Activated CD4-positive, alpha-beta T cell treated with anti-CD3 and anti-CD28 coated beads, Interleukin-2, amount 10 ng/mL, durations not matched to agents 7 days and 5 days (primary cell): ENCODE measurements around the gene CLEC5A. TPM values are rescaled to one million over a fixed set of nuclear protein-coding genes. Genes with fewer than 3 reads are reported as not detected.

Experiments
- CTCF ChIA-PET: fragments of 350-600 bp; sonication (Branson Sonifier 250); formaldehyde crosslinking; loops from one replicate; lab custom pipeline; 2021; ENCODE audit warnings: antibody characterized with exemption; lab: Charles Lee
- POLR2A ChIA-PET: fragments of 350-600 bp; sonication (Branson Sonifier 250); formaldehyde crosslinking; loops from one replicate; lab custom pipeline; 2021; ENCODE audit warnings: antibody characterized with exemption; lab: Charles Lee
- DNase-seq: peaks from one replicate; pipeline ENCODE4 v3.0.0-alpha.2; 2020
- H3K27ac Mint-ChIP-seq: one replicate; pipeline ENCODE4 v1.8.0; 2021; ENCODE audit warnings: mild to moderate bottlenecking, moderate library complexity, mixed read lengths
- H3K27me3 Mint-ChIP-seq: one replicate; pipeline ENCODE4 v1.8.0; 2021; ENCODE audit warnings: mixed read lengths
- H3K36me3 Mint-ChIP-seq: one replicate; pipeline ENCODE4 v1.8.0; 2021; ENCODE audit warnings: low read depth, mixed read lengths
- H3K4me1 Mint-ChIP-seq: one replicate; pipeline ENCODE4 v1.8.0; 2021; ENCODE audit warnings: mixed read lengths
- H3K4me3 Mint-ChIP-seq: one replicate; pipeline ENCODE4 v1.8.0; 2021; ENCODE audit warnings: mild to moderate bottlenecking, moderate library complexity, mixed read lengths
- H3K9me3 Mint-ChIP-seq: one replicate; pipeline ENCODE4 v1.8.0; 2021; ENCODE audit warnings: mixed read lengths
- total RNA-seq, 2 experiments: library from RNA; stranded (reverse); gene quantifications; one replicate each; pipeline ENCODE4 v1.2.3, GENCODE V29; 2021

CLEC5A gene
- total RNA-seq, 2 experiments from 2014 or later: not detected

DNA sequence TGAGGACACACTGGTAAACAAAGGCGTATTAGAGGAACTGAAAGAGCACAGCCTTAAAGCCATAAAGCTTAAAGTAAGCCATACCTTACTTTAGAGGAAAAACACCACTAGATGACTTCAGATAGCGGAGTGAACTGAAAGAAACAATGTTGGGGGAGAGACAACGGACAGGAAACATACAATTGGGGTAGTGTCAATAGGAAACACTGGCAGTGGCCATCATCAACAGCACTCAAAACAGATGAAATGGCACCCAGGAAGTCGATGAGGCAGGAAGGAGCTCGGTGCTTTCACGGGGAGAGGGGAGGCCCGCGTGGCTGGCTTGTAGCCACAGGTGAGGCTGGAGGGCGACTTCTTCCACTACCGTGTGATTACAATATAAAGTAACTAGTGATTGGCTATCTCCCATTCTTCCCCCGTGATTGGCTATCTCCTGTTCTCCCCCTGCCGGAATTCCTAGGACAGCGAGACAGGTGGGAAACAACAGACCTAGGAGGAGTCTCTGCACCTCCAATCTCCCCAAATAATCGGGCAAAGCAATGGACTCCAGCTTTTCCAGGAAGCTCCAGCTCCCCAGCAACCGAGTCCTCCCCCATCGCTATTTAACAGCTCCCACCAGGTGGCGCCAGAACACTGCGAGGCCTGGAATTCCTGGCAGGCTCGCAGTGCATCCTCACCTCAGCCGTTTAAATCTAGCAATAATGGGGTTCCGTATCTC, 29.2 kb upstream of the CLEC5A start:
- peak; percentile 69 for DNase-seq
- H3K4me3 Mint-ChIP-seq: peak overlapping the region; percentile 64
- POLR2A ChIA-PET: no interaction called here
- peaks cover 22% of the 10 kb centered on the region for H3K4me1 Mint-ChIP-seq
- CTCF ChIA-PET: interaction anchor here (0.7 to 1.6 kb wide), 7 partner anchors 9 to 742 kb away, joined by 3 to 7 read pairs (median 3); no protein-coding TSS in a partner anchor
- H3K36me3 Mint-ChIP-seq: no peaks in the 10 kb centered on the region
- H3K27me3 Mint-ChIP-seq: no peaks in the 10 kb centered on the region
- H3K27ac Mint-ChIP-seq: peak overlapping the region; percentile 11
- H3K9me3 Mint-ChIP-seq: peaks cover 4% of the 10 kb centered on the region

DNA sequence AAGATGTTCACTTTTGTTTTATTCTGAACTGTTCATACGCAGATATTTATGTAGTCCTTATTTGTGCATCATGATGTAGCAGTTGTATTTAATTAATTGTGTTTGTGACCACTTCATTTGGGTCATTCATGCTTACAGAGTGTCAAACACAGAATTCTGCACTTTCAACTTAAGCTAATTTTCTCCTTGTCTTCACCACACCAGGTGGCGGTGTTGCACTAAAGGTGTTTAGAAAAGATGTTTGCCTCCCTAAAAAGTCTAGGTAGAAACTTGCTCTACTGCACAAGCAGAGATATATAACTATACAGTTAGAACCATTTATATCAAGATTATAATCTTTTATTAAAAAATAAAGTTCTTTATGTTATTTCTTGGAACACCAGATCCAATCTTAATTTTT, 28.1 kb upstream of the CLEC5A start:
- peak; percentile 39 for DNase-seq
- CTCF ChIA-PET: interaction anchor here (0.9 to 1.6 kb wide), 2 partner anchors 11 to 168 kb away, joined by 3 to 7 read pairs; no protein-coding TSS in a partner anchor
- POLR2A ChIA-PET: no interaction called here
- Mint-ChIP-seq H3K4me3 (no peak overlapping the region), H3K27ac (no peak overlapping the region), H3K4me1 (peaks cover 22% of the 10 kb centered on the region), H3K36me3 (no peaks in the 10 kb centered on the region), H3K27me3 (no peaks in the 10 kb centered on the region), H3K9me3 (peaks cover 4% of the 10 kb centered on the region)

DNA sequence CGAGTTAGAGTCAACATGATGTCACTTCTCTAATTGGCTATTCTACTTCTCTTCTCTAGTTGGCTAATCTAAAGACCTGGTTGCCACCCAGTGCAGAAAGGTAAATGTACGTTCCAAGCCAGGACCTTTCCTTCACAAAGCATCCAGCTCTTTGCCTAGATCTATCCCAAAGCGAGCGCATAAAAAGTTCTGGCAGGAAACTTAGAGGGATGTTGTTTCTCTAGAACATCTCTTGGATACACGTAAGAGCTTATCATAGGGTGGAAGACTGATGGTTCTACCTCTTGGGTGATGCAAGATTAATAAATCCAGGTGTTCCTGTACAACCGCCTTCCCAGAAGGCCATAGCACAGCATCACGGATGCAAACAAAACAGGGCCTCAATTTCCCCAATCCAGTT, 26.9 kb upstream of the CLEC5A start, which contains the start of gene TAS2R38:
TAS2R38 (minus strand) TSS at position 101 of the 400 bp plus-strand sequence; CDS start at position 17, 84 bp downstream.
- no peaks in the 10 kb centered on the region for H3K27me3 Mint-ChIP-seq
- peaks cover 15% of the 10 kb centered on the region for H3K4me1 Mint-ChIP-seq
- no peak within 1 kb of the TSS for H3K27ac Mint-ChIP-seq
- POLR2A ChIA-PET: no interaction called here
- CTCF ChIA-PET: no interaction called here
- no peaks in the 10 kb centered on the region for H3K9me3 Mint-ChIP-seq
- H3K36me3 Mint-ChIP-seq: no peaks in the 10 kb centered on the region
- DNase-seq: no peak
- H3K4me3 Mint-ChIP-seq: no peak within 1 kb of the TSS

DNA sequence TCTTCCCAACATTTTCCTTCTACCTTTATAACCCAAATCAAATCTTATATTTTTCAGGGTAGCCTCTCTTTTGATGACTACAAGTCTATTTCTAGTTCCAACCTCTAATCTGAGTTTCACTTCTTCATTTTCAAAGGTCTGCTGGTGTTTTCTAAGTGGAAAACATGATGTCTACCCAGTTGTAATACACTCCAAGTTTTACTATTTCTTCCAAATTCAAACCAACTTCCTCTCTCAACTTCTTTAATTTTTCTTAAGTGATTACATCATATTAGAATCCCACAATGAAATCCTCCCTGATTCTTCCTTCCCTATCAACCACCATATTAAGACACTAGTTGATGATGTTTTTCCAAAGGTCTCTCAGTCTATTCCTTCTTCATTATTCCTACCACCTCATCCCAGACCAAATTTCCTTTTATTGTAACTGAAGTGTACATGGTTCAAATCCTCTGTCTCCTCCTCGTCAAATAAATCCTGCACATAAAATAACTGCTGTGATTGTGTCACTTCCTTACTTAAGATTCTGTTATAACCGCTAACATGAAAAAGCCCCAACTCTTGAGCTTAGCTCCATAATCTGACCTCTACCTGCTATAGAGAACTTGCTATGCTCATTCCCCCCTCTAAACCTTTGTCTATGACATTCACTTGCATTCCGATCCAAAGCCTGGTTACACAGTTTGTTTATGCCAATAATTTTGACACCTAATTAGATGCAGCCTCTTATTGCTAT, 14.1 kb upstream of the CLEC5A start:
- H3K9me3 Mint-ChIP-seq: no peaks in the 10 kb centered on the region
- CTCF ChIA-PET: no interaction called here
- H3K36me3 Mint-ChIP-seq: no peaks in the 10 kb centered on the region
- H3K27ac Mint-ChIP-seq: no peak overlapping the region
- H3K4me3 Mint-ChIP-seq: no peak overlapping the region
- peaks cover 2% of the 10 kb centered on the region for H3K27me3 Mint-ChIP-seq
- POLR2A ChIA-PET: no interaction called here
- H3K4me1 Mint-ChIP-seq: no peaks in the 10 kb centered on the region
- DNase-seq: no peak

DNA sequence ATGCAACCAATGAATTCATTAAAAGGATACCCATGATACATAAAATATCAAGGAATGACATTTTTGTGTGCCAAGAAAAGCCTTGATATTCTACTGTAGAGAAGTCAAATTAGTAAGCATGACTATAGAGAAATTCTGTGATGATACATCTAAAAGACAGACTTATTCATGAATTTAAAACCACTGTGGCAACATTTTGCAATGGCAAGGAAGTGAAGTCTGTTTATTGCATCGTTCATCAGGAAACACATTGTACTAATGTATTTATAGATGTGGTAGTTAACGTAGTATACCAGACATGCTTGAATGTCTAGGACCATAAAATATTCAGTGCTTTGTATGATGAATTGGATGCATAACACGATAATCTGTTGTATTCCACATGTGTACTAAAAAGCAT, 9.3 kb upstream of the CLEC5A start:
- Mint-ChIP-seq H3K4me1 (no peaks in the 10 kb centered on the region), H3K36me3 (no peaks in the 10 kb centered on the region), H3K27ac (no peak overlapping the region), H3K27me3 (no peaks in the 10 kb centered on the region), H3K4me3 (no peak overlapping the region), H3K9me3 (no peaks in the 10 kb centered on the region)
- DNase-seq: no peak
- POLR2A ChIA-PET: no interaction called here
- CTCF ChIA-PET: no interaction called here

DNA sequence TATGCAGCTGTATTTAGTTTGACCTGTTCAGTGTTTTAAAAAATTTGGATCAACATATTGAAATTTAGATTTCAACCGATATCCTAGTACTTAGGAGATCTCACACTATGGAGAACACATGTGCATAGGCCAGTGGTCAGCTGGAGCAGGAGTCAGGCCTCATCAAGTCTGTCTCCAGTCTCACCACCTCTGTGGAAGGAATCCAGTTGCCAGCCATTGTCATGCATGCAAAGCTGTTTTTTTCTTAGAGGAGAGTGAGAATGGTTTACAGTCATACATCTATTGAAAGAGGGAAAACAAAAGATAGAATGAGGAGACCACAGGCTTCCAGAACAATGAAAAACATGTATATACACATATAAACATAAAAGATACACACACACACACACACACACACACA, 7.6 kb upstream of the CLEC5A start:
- Mint-ChIP-seq H3K27me3 (no peaks in the 10 kb centered on the region), H3K9me3 (no peaks in the 10 kb centered on the region), H3K27ac (no peak overlapping the region), H3K36me3 (no peaks in the 10 kb centered on the region), H3K4me1 (no peaks in the 10 kb centered on the region), H3K4me3 (no peak overlapping the region)
- DNase-seq: no peak
- POLR2A ChIA-PET: no interaction called here
- CTCF ChIA-PET: no interaction called here

DNA sequence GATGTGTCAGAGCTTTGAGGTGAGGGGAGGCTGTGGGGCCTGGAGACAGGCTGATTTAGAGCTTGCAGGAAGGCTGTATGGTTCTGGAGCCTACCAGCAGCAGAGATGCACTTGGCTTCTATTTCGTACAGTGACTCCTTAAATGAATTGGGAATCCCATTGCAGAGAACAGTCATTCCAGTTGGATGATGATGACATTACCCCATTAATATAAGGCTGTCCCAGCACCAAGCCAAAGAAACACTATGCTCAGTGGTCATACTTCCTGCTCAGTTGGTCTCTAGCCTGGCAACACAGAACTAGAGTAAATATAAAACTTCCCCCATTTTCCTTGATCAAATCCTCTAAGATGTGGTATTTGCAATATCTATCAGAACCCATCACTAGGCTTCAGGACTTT, 5.7 kb upstream of the CLEC5A start:
- no peak for DNase-seq
- no peaks in the 10 kb centered on the region for H3K9me3 Mint-ChIP-seq
- ChIA-PET POLR2A (no interaction called here), CTCF (no interaction called here)
- no peak overlapping the region for H3K27ac Mint-ChIP-seq
- no peaks in the 10 kb centered on the region for H3K36me3 Mint-ChIP-seq
- H3K4me1 Mint-ChIP-seq: no peaks in the 10 kb centered on the region
- H3K27me3 Mint-ChIP-seq: peaks cover 2% of the 10 kb centered on the region
- no peak overlapping the region for H3K4me3 Mint-ChIP-seq

DNA sequence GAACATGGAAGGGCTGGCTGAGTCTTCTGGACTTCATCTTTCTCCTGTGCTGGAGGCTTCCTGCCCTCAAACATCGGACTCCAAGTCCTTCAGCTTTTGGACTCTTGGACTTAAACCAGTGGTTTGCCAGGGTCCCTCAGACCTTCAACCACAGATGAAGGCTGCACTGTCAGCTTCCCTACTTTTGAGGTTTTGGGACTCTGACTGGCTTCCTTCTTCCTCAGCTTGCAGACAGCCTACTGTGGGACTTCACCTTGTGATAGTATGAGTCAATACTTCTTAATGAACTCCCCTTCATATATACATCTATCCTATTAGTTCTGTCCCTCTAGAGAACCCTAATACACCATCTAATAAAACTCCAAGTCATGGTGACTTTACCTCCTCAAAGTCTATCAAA, 4.0 kb upstream of the CLEC5A start:
- no peaks in the 10 kb centered on the region for H3K4me1 Mint-ChIP-seq
- H3K4me3 Mint-ChIP-seq: no peak overlapping the region
- DNase-seq: no peak
- H3K27me3 Mint-ChIP-seq: peaks cover 2% of the 10 kb centered on the region
- H3K27ac Mint-ChIP-seq: no peak overlapping the region
- ChIA-PET POLR2A (no interaction called here), CTCF (no interaction called here)
- no peaks in the 10 kb centered on the region for H3K36me3 Mint-ChIP-seq
- no peaks in the 10 kb centered on the region for H3K9me3 Mint-ChIP-seq

DNA sequence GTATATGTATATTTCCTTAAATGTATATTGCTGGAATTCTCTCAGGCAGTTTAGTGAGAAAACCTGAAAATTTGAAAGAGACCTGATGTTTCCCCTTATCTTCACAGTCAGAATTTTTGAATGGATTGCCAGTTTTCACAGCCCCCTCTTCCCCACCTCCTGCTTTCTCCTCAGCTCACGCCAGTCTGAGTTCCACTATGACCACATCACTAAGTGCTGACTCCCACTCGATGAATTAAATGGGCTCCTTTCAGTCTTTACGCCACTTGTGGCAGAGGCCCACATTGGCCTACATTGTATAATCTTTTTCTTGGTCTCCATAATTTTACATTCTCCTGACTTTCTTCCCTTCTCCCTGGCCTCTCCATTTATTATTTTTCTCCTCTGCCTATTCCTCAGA, 3.1 kb upstream of the CLEC5A start:
- POLR2A ChIA-PET: no interaction called here
- Mint-ChIP-seq H3K4me1 (no peaks in the 10 kb centered on the region), H3K27me3 (peaks cover 2% of the 10 kb centered on the region), H3K9me3 (no peaks in the 10 kb centered on the region), H3K36me3 (no peaks in the 10 kb centered on the region), H3K4me3 (no peak overlapping the region), H3K27ac (no peak overlapping the region)
- CTCF ChIA-PET: no interaction called here
- DNase-seq: no peak

DNA sequence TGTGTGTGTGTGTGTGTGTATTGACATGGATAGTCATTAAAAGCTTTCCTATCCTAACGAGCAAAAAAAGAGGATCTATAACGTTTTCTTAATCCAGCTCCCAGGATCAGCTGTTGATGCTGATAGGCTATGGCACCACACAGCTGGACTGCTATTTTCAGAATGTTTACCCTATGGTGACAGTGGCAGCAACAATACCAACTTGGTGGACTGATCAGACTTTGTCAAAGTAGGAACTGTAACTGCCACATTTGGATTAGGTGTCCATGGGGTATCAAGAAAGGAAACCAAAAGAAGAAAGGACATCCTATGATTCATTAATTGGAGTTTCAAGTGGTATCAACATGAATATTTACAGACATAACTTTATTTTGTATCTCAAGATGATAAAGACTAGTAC, 2.7 kb upstream of the CLEC5A start:
- POLR2A ChIA-PET: no interaction called here
- Mint-ChIP-seq H3K27ac (no peak overlapping the region), H3K36me3 (no peaks in the 10 kb centered on the region), H3K9me3 (no peaks in the 10 kb centered on the region), H3K4me3 (no peak overlapping the region), H3K27me3 (peaks cover 2% of the 10 kb centered on the region), H3K4me1 (no peaks in the 10 kb centered on the region)
- no peak for DNase-seq
- CTCF ChIA-PET: no interaction called here

DNA sequence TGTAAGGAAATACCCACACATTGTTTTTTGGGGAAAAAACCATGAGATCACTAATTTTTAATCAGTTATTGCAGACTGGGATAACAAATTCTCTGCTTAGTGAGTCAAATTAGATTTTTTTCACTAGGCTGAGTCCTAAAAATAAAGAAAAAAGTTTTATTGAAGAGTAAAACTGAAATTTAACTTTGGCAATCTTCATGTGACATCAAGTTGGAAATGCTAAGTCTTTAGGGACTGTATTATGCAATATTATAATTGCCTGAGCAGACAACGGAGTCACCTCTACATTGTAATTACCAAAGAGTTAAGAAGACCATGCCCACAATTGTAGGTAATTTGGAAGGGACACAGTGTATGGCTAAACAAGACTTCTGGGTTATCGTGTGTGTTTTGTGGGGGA, 2.2 kb upstream of the CLEC5A start:
- Mint-ChIP-seq H3K27ac (no peak overlapping the region), H3K9me3 (no peaks in the 10 kb centered on the region), H3K27me3 (peaks cover 2% of the 10 kb centered on the region), H3K36me3 (no peaks in the 10 kb centered on the region), H3K4me3 (no peak overlapping the region), H3K4me1 (no peaks in the 10 kb centered on the region)
- CTCF ChIA-PET: no interaction called here
- POLR2A ChIA-PET: no interaction called here
- no peak for DNase-seq

DNA sequence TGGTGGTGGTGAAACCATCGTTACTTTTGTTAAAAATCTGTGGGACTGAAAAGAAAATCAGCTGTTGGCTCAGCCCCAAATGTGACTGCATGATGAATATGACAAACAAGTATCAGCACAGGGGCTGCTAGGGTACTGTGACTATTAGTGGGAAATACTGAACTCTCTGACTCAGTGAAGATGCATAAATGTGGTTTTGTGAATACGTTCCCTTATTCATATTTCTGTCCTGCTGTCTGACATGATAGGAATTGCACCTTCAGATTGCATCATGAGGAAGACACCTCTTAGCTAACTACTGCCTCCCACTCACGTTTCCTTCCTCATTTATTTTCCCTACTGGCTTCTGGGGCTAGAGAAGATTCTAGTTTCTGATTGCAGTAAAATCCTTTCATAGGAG, 1.4 kb downstream of the CLEC5A start:
- DNase-seq: no peak
- Mint-ChIP-seq H3K9me3 (peaks cover 10% of the 10 kb centered on the region), H3K4me1 (no peaks in the 10 kb centered on the region), H3K4me3 (no peak overlapping the region), H3K27ac (no peak overlapping the region), H3K36me3 (no peaks in the 10 kb centered on the region), H3K27me3 (peaks cover 6% of the 10 kb centered on the region)
- POLR2A ChIA-PET: no interaction called here
- CTCF ChIA-PET: no interaction called here

DNA sequence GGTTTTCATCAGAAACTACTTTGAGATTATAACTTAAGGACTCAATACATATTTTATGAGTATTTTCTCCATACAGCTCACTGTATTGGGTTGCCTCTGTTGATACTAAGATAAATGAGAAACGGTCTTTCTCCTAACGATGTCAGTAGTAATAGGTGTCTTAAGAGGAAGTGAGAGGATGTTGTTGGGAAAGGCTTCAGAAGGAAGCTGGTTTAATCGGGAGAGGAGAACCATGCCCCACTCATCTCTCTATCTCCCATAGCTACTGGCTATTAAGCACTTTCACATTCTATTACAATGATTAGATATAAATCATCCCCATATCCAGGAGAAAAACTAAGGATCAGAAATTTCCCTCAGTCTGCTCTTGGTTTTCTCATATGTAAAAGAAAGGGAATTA, 2.0 kb downstream of the CLEC5A start:
- DNase-seq: no peak
- H3K4me3 Mint-ChIP-seq: no peak overlapping the region
- H3K36me3 Mint-ChIP-seq: no peaks in the 10 kb centered on the region
- H3K4me1 Mint-ChIP-seq: no peaks in the 10 kb centered on the region
- peaks cover 12% of the 10 kb centered on the region for H3K9me3 Mint-ChIP-seq
- ChIA-PET POLR2A (no interaction called here), CTCF (no interaction called here)
- peaks cover 6% of the 10 kb centered on the region for H3K27me3 Mint-ChIP-seq
- no peak overlapping the region for H3K27ac Mint-ChIP-seq
